Measurements from ENCODE around the gene AHI1. TPM values are rescaled to one million over a fixed set of nuclear protein-coding genes. Genes with fewer than 3 reads are reported as not detected.

AHI1 gene
- total RNA-seq, 1 experiment from 2014 or later = 18.8 TPM

DNA sequence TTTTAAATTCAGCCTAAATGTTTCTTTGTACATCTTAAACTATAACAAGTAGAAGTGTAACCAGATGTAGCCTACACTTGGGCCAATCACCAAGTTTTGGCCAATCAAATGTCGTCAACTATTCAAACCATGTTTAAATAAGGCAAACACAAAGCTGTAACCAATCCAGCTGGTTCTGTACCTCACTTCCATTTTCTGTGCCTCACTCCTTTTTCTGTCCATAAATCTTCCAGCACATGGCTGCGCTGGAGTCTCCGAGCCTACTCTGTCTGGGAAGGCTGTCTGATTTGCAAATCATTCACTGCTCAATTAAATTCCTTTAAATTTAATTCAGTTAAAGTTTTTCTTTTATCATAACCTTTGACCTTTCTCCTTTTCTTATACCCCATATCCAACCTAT, 7.7 kb upstream of the AHI1 start (continued):
- TF ChIP-seq, protein P1, sequence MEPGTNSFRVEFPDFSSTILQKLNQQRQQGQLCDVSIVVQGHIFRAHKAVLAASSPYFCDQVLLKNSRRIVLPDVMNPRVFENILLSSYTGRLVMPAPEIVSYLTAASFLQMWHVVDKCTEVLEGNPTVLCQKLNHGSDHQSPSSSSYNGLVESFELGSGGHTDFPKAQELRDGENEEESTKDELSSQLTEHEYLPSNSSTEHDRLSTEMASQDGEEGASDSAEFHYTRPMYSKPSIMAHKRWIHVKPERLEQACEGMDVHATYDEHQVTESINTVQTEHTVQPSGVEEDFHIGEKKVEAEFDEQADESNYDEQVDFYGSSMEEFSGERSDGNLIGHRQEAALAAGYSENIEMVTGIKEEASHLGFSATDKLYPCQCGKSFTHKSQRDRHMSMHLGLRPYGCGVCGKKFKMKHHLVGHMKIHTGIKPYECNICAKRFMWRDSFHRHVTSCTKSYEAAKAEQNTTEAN (CRISPR knock-in tag; IDR thresholded peaks at IDR 0.05) = no peak
- TF ChIP-seq, protein P2, sequence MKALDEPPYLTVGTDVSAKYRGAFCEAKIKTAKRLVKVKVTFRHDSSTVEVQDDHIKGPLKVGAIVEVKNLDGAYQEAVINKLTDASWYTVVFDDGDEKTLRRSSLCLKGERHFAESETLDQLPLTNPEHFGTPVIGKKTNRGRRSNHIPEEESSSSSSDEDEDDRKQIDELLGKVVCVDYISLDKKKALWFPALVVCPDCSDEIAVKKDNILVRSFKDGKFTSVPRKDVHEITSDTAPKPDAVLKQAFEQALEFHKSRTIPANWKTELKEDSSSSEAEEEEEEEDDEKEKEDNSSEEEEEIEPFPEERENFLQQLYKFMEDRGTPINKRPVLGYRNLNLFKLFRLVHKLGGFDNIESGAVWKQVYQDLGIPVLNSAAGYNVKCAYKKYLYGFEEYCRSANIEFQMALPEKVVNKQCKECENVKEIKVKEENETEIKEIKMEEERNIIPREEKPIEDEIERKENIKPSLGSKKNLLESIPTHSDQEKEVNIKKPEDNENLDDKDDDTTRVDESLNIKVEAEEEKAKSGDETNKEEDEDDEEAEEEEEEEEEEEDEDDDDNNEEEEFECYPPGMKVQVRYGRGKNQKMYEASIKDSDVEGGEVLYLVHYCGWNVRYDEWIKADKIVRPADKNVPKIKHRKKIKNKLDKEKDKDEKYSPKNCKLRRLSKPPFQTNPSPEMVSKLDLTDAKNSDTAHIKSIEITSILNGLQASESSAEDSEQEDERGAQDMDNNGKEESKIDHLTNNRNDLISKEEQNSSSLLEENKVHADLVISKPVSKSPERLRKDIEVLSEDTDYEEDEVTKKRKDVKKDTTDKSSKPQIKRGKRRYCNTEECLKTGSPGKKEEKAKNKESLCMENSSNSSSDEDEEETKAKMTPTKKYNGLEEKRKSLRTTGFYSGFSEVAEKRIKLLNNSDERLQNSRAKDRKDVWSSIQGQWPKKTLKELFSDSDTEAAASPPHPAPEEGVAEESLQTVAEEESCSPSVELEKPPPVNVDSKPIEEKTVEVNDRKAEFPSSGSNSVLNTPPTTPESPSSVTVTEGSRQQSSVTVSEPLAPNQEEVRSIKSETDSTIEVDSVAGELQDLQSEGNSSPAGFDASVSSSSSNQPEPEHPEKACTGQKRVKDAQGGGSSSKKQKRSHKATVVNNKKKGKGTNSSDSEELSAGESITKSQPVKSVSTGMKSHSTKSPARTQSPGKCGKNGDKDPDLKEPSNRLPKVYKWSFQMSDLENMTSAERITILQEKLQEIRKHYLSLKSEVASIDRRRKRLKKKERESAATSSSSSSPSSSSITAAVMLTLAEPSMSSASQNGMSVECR (CRISPR knock-in tag; IDR thresholded peaks at IDR 0.05; ENCODE audit: borderline replicate concordance) = no peak
- TF ChIP-seq KAT7 (CRISPR knock-in tag; IDR thresholded peaks at IDR 0.05; ENCODE audit: borderline replicate concordance) (no peak), HMGA2 (CRISPR knock-in tag; IDR thresholded peaks at IDR 0.05) (no peak), ZNF416 (CRISPR knock-in tag; IDR thresholded peaks at IDR 0.05) (no peak), ZNF317 (CRISPR knock-in tag; IDR thresholded peaks at IDR 0.05; ENCODE audit: borderline replicate concordance, low read depth) (no peak), ZNF263 (CRISPR knock-in tag; IDR thresholded peaks at IDR 0.05; ENCODE audit: low read depth) (no peak)
- TF ChIP-seq, protein P3, sequence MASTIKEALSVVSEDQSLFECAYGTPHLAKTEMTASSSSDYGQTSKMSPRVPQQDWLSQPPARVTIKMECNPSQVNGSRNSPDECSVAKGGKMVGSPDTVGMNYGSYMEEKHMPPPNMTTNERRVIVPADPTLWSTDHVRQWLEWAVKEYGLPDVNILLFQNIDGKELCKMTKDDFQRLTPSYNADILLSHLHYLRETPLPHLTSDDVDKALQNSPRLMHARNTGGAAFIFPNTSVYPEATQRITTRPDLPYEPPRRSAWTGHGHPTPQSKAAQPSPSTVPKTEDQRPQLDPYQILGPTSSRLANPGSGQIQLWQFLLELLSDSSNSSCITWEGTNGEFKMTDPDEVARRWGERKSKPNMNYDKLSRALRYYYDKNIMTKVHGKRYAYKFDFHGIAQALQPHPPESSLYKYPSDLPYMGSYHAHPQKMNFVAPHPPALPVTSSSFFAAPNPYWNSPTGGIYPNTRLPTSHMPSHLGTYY (CRISPR knock-in tag; IDR thresholded peaks at IDR 0.05) = no peak

DNA sequence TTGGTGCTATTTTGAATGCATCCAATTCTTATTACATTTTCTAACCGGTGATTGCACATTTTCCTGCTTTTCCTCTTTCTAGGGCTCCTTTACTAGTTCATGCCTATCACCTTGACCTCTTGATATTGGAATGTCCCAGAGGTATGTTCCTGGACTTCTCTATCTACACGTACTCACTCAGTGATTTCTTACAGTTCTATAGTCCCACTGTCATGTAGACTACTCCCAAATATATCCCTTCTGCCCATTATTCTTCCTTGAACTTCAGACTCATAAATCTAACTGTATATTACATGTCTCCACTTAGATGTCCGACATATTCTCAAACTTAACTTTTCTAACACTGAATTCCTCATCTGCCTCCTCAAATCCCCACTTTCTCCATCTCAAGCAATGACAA, 7.2 kb upstream of the AHI1 start:
- no peak for DNase-seq (ENCODE audit: low spot score)
- H3K9me3 Mint-ChIP-seq = no peaks in the 10 kb centered on the region
- peaks cover 28% of the 10 kb centered on the region for H3K4me1 Mint-ChIP-seq
- H3K27ac Mint-ChIP-seq = no peak overlapping the region
- ChIA-PET POLR2A (no interaction called here), CTCF (interaction anchor here (1.1 kb wide), 1 partner anchor 405 kb away, joined by 3 read pairs; no protein-coding TSS in a partner anchor)
- no peaks in the 10 kb centered on the region for H3K36me3 Mint-ChIP-seq
- no peaks in the 10 kb centered on the region for H3K27me3 Mint-ChIP-seq (ENCODE audit: low read depth)
- no peak for ATAC-seq
- no peak overlapping the region for H3K4me3 Mint-ChIP-seq
- TF ChIP-seq, protein P4, sequence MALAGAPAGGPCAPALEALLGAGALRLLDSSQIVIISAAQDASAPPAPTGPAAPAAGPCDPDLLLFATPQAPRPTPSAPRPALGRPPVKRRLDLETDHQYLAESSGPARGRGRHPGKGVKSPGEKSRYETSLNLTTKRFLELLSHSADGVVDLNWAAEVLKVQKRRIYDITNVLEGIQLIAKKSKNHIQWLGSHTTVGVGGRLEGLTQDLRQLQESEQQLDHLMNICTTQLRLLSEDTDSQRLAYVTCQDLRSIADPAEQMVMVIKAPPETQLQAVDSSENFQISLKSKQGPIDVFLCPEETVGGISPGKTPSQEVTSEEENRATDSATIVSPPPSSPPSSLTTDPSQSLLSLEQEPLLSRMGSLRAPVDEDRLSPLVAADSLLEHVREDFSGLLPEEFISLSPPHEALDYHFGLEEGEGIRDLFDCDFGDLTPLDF (CRISPR knock-in tag; IDR thresholded peaks at IDR 0.05) = no peak
- no peak for TF ChIP-seq TEAD1 (CRISPR knock-in tag; IDR thresholded peaks at IDR 0.05)
- TF ChIP-seq, protein P5, sequence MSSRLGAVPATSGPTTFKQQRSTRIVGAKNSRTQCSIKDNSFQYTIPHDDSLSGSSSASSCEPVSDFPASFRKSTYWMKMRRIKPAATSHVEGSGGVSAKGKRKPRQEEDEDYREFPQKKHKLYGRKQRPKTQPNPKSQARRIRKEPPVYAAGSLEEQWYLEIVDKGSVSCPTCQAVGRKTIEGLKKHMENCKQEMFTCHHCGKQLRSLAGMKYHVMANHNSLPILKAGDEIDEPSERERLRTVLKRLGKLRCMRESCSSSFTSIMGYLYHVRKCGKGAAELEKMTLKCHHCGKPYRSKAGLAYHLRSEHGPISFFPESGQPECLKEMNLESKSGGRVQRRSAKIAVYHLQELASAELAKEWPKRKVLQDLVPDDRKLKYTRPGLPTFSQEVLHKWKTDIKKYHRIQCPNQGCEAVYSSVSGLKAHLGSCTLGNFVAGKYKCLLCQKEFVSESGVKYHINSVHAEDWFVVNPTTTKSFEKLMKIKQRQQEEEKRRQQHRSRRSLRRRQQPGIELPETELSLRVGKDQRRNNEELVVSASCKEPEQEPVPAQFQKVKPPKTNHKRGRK (CRISPR knock-in tag; IDR thresholded peaks at IDR 0.05; ENCODE audit: borderline replicate concordance) = no peak
- TF ChIP-seq, protein P6, sequence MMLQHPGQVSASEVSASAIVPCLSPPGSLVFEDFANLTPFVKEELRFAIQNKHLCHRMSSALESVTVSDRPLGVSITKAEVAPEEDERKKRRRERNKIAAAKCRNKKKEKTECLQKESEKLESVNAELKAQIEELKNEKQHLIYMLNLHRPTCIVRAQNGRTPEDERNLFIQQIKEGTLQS (CRISPR knock-in tag; conservative IDR thresholded peaks at IDR 0.05) = no peak
- no peak for TF ChIP-seq ATF1 (CRISPR knock-in tag; IDR thresholded peaks at IDR 0.05)
- TF ChIP-seq NR1H2 (CRISPR knock-in tag; IDR thresholded peaks at IDR 0.05) = no peak
- TF ChIP-seq OVOL2 (CRISPR knock-in tag; IDR thresholded peaks at IDR 0.05; ENCODE audit: borderline replicate concordance) = no peak
- TF ChIP-seq, protein P7, sequence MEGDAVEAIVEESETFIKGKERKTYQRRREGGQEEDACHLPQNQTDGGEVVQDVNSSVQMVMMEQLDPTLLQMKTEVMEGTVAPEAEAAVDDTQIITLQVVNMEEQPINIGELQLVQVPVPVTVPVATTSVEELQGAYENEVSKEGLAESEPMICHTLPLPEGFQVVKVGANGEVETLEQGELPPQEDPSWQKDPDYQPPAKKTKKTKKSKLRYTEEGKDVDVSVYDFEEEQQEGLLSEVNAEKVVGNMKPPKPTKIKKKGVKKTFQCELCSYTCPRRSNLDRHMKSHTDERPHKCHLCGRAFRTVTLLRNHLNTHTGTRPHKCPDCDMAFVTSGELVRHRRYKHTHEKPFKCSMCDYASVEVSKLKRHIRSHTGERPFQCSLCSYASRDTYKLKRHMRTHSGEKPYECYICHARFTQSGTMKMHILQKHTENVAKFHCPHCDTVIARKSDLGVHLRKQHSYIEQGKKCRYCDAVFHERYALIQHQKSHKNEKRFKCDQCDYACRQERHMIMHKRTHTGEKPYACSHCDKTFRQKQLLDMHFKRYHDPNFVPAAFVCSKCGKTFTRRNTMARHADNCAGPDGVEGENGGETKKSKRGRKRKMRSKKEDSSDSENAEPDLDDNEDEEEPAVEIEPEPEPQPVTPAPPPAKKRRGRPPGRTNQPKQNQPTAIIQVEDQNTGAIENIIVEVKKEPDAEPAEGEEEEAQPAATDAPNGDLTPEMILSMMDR (IDR thresholded peaks at IDR 0.05) = no peak
- no peak for TF ChIP-seq CBFB (CRISPR knock-in tag; IDR thresholded peaks at IDR 0.05; ENCODE audit: low read depth)
- TF ChIP-seq, protein P8, sequence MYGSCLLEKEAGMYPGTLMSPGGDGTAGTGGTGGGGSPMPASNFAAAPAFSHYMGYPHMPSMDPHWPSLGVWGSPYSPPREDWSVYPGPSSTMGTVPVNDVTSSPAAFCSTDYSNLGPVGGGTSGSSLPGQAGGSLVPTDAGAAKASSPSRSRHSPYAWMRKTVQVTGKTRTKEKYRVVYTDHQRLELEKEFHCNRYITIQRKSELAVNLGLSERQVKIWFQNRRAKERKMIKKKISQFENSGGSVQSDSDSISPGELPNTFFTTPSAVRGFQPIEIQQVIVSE (CRISPR knock-in tag; IDR thresholded peaks at IDR 0.05; ENCODE audit: borderline replicate concordance) = no peak
- TF ChIP-seq, protein P9, sequence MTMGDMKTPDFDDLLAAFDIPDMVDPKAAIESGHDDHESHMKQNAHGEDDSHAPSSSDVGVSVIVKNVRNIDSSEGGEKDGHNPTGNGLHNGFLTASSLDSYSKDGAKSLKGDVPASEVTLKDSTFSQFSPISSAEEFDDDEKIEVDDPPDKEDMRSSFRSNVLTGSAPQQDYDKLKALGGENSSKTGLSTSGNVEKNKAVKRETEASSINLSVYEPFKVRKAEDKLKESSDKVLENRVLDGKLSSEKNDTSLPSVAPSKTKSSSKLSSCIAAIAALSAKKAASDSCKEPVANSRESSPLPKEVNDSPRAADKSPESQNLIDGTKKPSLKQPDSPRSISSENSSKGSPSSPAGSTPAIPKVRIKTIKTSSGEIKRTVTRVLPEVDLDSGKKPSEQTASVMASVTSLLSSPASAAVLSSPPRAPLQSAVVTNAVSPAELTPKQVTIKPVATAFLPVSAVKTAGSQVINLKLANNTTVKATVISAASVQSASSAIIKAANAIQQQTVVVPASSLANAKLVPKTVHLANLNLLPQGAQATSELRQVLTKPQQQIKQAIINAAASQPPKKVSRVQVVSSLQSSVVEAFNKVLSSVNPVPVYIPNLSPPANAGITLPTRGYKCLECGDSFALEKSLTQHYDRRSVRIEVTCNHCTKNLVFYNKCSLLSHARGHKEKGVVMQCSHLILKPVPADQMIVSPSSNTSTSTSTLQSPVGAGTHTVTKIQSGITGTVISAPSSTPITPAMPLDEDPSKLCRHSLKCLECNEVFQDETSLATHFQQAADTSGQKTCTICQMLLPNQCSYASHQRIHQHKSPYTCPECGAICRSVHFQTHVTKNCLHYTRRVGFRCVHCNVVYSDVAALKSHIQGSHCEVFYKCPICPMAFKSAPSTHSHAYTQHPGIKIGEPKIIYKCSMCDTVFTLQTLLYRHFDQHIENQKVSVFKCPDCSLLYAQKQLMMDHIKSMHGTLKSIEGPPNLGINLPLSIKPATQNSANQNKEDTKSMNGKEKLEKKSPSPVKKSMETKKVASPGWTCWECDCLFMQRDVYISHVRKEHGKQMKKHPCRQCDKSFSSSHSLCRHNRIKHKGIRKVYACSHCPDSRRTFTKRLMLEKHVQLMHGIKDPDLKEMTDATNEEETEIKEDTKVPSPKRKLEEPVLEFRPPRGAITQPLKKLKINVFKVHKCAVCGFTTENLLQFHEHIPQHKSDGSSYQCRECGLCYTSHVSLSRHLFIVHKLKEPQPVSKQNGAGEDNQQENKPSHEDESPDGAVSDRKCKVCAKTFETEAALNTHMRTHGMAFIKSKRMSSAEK (CRISPR knock-in tag; IDR thresholded peaks at IDR 0.05; ENCODE audit: borderline replicate concordance) = no peak

Data from WTC11 (cell line).